Bronchial epithelial cell (primary cell): Measurements from ENCODE around the gene LARP6. TPM values are rescaled to one million over a fixed set of nuclear protein-coding genes. Genes with fewer than 3 reads are reported as not detected.
"Not testable (repeated sequence)": the region's sequence is repeated elsewhere in the genome, so short reads cannot be mapped to it uniquely, and the experiment has no call there.

ENCODE experiments used
- DNase-seq: peaks from one replicate; pipeline ENCODE4 v3.0.0-alpha.2; 2010; ENCODE audit warnings: low read depth
- FAIRE-seq: peaks from 2 replicates; lab custom pipeline; 2011; peaks lifted over from hg19 to GRCh38; lab: Jason Lieb, UNC
- H3K27me3 ChIP-seq: 2 replicates; pipeline ENCODE4 v1.5.1; 2011; ENCODE audit warnings: low read length; ENCODE audit not compliant: control insufficient read depth, insufficient read depth
- H3K36me3 ChIP-seq: 2 replicates; pipeline ENCODE4 v1.5.1; 2011; ENCODE audit warnings: low read length; ENCODE audit not compliant: control insufficient read depth, insufficient read depth
- H3K4me3 ChIP-seq: 2 replicates; pipeline ENCODE4 v1.5.1; 2011; ENCODE audit warnings: mild to moderate bottlenecking, low read depth, low read length, control low read depth
- total RNA-seq: library from RNA; depleted of rRNA; stranded (reverse); fragments of >200 nt; gene quantifications from 2 replicates; pipeline ENCODE4 v1.2.1, GENCODE V29; 2014
- TF ChIP-seq, protein P1 (sequence below): IDR thresholded peaks from 2 replicates; pipeline ENCODE4 v1.5.1; 2011; ENCODE audit warnings: mild to moderate bottlenecking, moderate library complexity, low read length, control low read depth, inconsistent platforms; ENCODE audit not compliant: insufficient read depth, severe bottlenecking

LARP6 gene
- total RNA-seq, 1 donor from 2014 or later: 41.1 TPM

DNA sequence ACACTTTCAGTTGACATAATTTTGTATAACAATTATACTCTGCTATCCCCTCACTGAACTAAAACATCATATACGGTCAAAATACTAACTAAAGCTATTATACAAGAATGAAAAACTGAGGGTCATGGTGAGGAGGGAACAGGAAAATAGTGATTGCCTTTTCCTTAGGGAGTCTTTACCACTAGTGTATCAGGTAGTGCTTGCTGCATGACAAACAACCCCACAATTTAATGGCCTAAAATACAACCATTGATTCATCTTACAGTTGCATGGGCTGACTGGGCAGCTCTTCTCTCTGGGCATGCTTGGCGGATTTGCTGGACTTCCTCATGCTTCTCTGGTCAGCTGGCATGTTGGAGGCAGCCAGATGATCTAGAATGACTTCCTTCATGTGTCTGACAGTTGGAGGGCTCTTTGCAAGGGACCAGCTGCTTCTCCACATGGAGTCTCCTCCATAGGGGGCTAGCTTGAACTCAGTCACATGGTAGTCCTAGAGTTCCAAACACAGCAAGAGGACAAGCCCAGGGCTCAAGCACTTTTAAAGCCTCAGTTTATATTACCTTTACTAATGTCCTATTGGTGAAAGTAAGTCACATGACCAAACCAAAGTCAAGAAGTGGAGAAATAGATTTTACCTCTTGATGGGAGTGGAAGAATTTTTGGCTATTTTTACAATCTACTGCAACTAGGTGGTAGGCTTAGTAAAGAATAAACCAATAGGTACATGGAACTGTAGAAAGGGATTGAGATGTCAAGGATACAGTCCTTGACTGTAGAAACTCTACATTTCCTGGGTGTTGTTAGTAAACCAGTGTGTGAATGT, 19.5 kb upstream of the LARP6 start:
- TF ChIP-seq, protein P1, sequence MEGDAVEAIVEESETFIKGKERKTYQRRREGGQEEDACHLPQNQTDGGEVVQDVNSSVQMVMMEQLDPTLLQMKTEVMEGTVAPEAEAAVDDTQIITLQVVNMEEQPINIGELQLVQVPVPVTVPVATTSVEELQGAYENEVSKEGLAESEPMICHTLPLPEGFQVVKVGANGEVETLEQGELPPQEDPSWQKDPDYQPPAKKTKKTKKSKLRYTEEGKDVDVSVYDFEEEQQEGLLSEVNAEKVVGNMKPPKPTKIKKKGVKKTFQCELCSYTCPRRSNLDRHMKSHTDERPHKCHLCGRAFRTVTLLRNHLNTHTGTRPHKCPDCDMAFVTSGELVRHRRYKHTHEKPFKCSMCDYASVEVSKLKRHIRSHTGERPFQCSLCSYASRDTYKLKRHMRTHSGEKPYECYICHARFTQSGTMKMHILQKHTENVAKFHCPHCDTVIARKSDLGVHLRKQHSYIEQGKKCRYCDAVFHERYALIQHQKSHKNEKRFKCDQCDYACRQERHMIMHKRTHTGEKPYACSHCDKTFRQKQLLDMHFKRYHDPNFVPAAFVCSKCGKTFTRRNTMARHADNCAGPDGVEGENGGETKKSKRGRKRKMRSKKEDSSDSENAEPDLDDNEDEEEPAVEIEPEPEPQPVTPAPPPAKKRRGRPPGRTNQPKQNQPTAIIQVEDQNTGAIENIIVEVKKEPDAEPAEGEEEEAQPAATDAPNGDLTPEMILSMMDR: no peak
- FAIRE-seq (no peak), DNase-seq (no peak)
- no peak overlapping the region for H3K4me3 ChIP-seq
- no peaks in the 10 kb centered on the region for H3K27me3 ChIP-seq
- H3K36me3 ChIP-seq: no peaks in the 10 kb centered on the region

DNA sequence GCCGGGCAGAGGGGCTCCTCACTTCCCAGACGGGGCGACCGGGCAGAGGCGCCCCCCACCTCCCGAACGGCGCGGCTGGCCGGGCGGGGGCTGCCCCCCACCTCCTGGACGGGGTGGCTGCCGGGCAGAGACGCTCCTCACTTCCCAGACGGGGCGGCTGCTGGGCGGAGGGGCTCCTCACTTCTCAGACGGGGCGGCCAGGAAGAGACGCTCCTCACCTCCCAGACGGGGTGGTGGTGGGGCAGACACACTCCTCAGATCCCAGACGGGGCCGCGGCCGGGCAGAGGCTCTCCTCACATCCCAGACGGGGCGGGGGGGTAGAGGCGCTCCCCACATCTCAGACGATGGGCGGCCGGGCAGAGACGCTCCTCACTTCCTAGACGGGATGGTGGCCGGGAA, 17.5 kb upstream of the LARP6 start:
- DNase-seq, FAIRE-seq, H3K4me3 ChIP-seq, H3K27me3 ChIP-seq, H3K36me3 ChIP-seq: not testable (repeated sequence)

DNA sequence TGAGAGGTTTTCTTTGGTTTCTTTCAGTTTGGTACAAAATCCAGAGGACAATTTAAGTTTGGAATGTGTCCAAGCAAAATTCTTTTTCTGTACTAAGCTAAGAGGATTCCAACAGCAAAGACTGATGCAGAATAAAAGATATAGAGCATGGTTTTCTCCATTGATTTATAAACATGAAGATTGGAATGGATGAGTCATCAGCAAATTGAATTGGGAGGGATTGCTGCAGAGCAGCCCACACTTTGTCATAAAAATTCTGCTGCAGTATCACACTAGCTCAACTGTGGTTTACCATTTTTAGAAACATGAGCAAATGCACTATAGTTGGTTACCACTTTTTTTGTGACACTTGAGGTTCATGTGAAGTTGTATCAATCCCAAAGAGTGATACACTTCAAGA, 16.1 kb upstream of the LARP6 start:
- H3K27me3 ChIP-seq: no peaks in the 10 kb centered on the region
- FAIRE-seq: no peak
- H3K4me3 ChIP-seq: no peak overlapping the region
- H3K36me3 ChIP-seq: no peaks in the 10 kb centered on the region
- TF ChIP-seq, protein P1: no peak
- DNase-seq: no peak

DNA sequence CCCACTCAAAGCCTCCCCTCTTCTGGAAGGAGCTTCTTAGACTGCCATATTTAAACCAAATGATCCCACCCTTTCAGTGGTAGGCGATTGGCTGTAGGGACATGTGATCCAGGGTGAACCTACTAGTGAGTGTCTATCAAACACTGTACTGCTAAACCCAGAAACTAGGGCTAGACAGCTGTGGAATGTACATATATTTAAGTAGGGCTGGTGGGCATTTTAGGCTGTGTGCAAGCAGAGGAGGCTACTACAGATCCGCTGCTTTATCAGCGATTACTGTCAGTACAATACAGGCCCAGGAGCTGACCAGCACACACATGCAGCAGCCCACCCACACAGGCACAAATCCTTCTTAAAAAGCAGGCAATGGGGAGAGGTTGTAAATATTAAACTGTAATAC, 15.4 kb upstream of the LARP6 start:
- Histone ChIP-seq H3K4me3 (no peak overlapping the region), H3K27me3 (no peaks in the 10 kb centered on the region), H3K36me3 (no peaks in the 10 kb centered on the region)
- TF ChIP-seq, protein P1: no peak
- DNase-seq (no peak), FAIRE-seq (no peak)

DNA sequence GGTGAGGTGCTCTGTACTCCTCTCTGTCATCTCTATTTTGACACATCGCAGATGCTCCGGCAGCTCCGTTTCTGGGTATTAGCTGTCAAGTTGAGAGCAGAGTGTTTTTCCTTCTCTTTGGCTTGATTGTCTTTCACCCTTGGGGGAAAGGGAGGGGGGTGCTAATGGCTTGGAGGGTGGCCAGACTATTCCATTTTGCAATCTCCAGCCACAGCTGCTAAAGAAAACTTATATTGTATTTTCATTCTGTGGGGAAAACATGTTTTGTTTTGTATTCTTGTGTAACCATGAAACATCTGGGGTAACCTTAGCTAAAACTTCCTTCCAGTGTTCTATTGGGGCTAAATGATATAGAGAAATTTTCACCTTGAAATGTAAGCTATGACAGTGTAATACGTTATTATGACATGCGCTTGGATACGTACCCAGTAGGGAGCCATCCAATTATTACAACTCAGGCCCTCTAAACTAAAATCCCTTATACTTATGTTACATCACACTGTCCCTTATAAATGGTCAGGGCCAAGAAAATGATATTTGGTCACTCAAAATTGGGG, 14.0 kb upstream of the LARP6 start:
- FAIRE-seq (no peak), DNase-seq (no peak)
- TF ChIP-seq, protein P1: no peak
- Histone ChIP-seq H3K4me3 (no peak overlapping the region), H3K36me3 (no peaks in the 10 kb centered on the region), H3K27me3 (no peaks in the 10 kb centered on the region)

DNA sequence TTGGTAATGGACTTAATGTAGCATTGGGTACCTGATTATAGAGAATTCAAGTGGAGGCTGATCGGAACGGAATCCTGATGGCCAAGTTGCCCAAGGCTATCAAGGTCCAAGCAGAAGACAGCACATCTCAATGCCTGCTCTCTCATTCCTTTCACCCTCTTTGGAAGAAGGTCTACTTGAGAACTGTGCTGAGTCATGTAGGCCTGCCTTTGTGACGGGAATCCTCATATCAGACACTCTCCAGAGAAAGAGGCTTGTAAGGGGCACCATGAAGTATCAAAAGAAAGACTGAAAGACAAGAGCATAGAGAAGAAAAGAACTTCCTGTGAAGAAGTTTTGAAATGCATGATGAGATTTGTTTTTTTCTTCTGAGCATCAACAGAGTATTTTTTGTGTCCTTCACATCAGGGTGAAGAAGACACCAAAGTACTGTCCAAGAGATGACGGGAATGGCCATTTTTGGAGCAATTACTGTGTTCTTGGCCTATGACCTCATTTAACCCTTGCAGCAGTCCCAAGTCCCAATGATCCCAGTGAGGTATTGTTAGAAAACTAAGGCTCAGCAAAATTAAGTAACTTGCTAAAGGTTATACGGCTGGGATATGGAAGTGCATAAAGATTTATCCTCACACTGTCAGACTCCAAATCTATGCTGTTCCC, 13.2 kb upstream of the LARP6 start:
- no peak overlapping the region for H3K4me3 ChIP-seq
- no peak for FAIRE-seq

More for the DNA sequence above, 13.2 kb upstream of the LARP6 start:
- TF ChIP-seq, protein P1: no peak
- no peak for DNase-seq
- no peaks in the 10 kb centered on the region for H3K36me3 ChIP-seq
- H3K27me3 ChIP-seq: no peaks in the 10 kb centered on the region
